Measurements from ENCODE around the gene SYNCRIP. TPM values are rescaled to one million over a fixed set of nuclear protein-coding genes. Genes with fewer than 3 reads are reported as not detected.

Gene SYNCRIP
- total RNA-seq, 1 experiment from 2014 or later, result 199 TPM

- H2BK20ac ChIP-seq (ENCODE audit: low read depth, low read length, poor library complexity, severe bottlenecking), result no peak overlapping the region
- H4K5ac ChIP-seq (ENCODE audit: insufficient read length, low read depth, low read length), result no peak overlapping the region
- DNase-seq, result no peak
- no peak for TF ChIP-seq CTCF (conservative IDR thresholded peaks at IDR 0.05)
- H3K27ac ChIP-seq (ENCODE audit: insufficient read length, low read depth, low read length), result no peak overlapping the region
- Mint-ChIP-seq H3K4me3 (no peak overlapping the region; a peak in 1 of 5 replicates), H3K27ac (0 out of 7 replicates have a peak overlapping the region, but pooled peaks of 1 of the 3 experiments have one; percentile 57), H3K9me3 (no peaks in the 10 kb centered on the region), H3K4me1 (peaks cover 0 to 3% of the 10 kb centered on the region in 2 experiments; a peak in 1 of 4 replicates), H3K36me3 (ENCODE audit: insufficient read depth in 1 of 3, low read depth in 3 of 3) (peaks cover 20 to 49% (median 44%) of the 10 kb centered on the region in 3 experiments), H3K27me3 (ENCODE audit: low read depth) (no peaks in the 10 kb centered on the region)
- no peaks in the 10 kb centered on the region for H3K4me1 ChIP-seq (ENCODE audit: insufficient read depth, low read length)
- no peak overlapping the region for H2AFZ ChIP-seq (ENCODE audit: low read length)
- H2AK5ac ChIP-seq (ENCODE audit: insufficient read length, low read length), result no peak overlapping the region
- H3K79me1 ChIP-seq (ENCODE audit: insufficient read depth, low read depth, low read length, poor library complexity, severe bottlenecking), result no peaks in the 10 kb centered on the region
- H4K8ac ChIP-seq (replicated peaks; ENCODE audit: insufficient read length, low read depth, low read length), result no peak overlapping the region
- no peak overlapping the region for H2BK5ac ChIP-seq (ENCODE audit: insufficient read length, low read length)
- no peaks in the 10 kb centered on the region for H3K23me2 ChIP-seq (ENCODE audit: insufficient read length, low read depth, low read length, poor library complexity, severe bottlenecking)
- H3T11ph ChIP-seq (ENCODE audit: low read length), result no peak overlapping the region
- no peak overlapping the region for H3K4me2 ChIP-seq (ENCODE audit: insufficient read depth, insufficient read length, low read length)
- no peak overlapping the region for H3K14ac ChIP-seq (ENCODE audit: insufficient read depth, low read length)
- no peak overlapping the region for H3K18ac ChIP-seq (ENCODE audit: insufficient read length, low read depth, low read length)
- no peak overlapping the region for H2BK120ac ChIP-seq (ENCODE audit: low read depth, low read length, poor library complexity, severe bottlenecking)
- no peak overlapping the region for H3K9ac ChIP-seq (ENCODE audit: extremely low read depth, insufficient read length, low read length)
- no peak overlapping the region for H2BK15ac ChIP-seq (ENCODE audit: low read depth, low read length)
- no peak overlapping the region for H3K23ac ChIP-seq (ENCODE audit: insufficient read length, low read depth, low read length)
- no peak overlapping the region for H3K56ac ChIP-seq (ENCODE audit: insufficient read length, low read depth, low read length)
- H3K4ac ChIP-seq (ENCODE audit: low read depth, low read length), result no peak overlapping the region
- H2BK12ac ChIP-seq (ENCODE audit: insufficient read length, low read depth, low read length), result no peak overlapping the region
- no peaks in the 10 kb centered on the region for H3K27me3 ChIP-seq (ENCODE audit: insufficient read depth, low read length)
- no peaks in the 10 kb centered on the region for H3K79me2 ChIP-seq (ENCODE audit: insufficient read depth, low read length)
- H4K20me1 ChIP-seq (ENCODE audit: control insufficient read depth, insufficient read depth, insufficient read length), result no peaks in the 10 kb centered on the region
- H3K9me3 ChIP-seq (ENCODE audit: control insufficient read depth, low read depth, low read length), result no peaks in the 10 kb centered on the region
- no CpG with 5 or more reads among the region's 2 CpGs for WGBS (ENCODE audit: extremely low coverage, insufficient read length, low lambda C conversion rate)
- H4K91ac ChIP-seq (ENCODE audit: insufficient read length, low read depth, low read length), result no peak overlapping the region
These were observed 32.3 kb downstream of the SYNCRIP start for GRCh38 chr6:85610182-85610895.

Data from H9 (cell line).